GM12872 (cell line): ENCODE measurements around the gene C3orf22.

Experiments used
- TF ChIP-seq, protein P1 (sequence below): IDR thresholded peaks from 3 replicates; pipeline ENCODE4 v1.5.1; 2011; ENCODE audit warnings: low read depth, mild to moderate bottlenecking, low read length, moderate library complexity; ENCODE audit not compliant: insufficient read depth

The C3orf22 gene

GRCh38 chr3:126558336-126559071 is at the start of gene C3orf22:
TSS of gene C3orf22 (minus strand) at chr3:126558932. CDS start at chr3:126553390, 5,542 bp downstream.
- TF ChIP-seq, protein P1, sequence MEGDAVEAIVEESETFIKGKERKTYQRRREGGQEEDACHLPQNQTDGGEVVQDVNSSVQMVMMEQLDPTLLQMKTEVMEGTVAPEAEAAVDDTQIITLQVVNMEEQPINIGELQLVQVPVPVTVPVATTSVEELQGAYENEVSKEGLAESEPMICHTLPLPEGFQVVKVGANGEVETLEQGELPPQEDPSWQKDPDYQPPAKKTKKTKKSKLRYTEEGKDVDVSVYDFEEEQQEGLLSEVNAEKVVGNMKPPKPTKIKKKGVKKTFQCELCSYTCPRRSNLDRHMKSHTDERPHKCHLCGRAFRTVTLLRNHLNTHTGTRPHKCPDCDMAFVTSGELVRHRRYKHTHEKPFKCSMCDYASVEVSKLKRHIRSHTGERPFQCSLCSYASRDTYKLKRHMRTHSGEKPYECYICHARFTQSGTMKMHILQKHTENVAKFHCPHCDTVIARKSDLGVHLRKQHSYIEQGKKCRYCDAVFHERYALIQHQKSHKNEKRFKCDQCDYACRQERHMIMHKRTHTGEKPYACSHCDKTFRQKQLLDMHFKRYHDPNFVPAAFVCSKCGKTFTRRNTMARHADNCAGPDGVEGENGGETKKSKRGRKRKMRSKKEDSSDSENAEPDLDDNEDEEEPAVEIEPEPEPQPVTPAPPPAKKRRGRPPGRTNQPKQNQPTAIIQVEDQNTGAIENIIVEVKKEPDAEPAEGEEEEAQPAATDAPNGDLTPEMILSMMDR: no peak

DNA sequence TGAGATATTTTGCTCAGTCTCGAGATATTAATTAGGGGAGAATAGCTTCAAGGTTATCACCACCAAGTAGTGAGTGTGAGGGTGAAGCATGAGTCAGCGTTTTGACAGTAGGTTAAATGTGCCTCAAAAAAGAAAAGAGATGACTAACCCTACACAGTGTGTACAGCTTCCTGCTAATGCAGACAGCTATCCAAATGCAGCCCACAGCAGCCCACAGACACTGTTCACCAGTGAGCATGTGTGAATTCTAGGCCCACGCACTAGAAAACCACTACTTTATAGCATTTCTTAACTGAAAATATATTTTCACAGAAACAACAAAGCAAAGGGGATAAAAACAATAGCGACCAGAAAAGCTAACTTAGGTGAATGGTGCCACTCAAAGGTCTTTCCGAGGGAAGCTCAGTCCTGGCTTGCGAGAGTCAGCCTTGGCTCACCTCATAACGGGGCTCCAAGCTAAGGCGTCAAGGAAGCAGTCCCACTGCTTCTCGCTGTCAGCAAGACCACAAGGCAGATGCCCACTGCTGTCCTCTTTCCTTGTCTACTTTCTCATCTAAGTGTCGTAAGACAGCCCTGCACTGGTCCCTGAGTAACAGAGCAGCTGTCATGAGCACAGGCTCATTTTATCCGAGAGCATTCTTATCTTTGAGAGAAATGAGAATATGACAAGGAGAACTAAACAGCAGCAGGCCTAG is 48.6 kb upstream of the C3orf22 start:
- TF ChIP-seq, protein P1: no peak

- TF ChIP-seq, protein P1: no peak
Measured at GRCh38 chr3:126606001-126606400, 47.3 kb upstream of the C3orf22 start.

GRCh38 chr3:126604691-126605090 is 46.0 kb upstream of the C3orf22 start:
- TF ChIP-seq, protein P1: no peak

DNA sequence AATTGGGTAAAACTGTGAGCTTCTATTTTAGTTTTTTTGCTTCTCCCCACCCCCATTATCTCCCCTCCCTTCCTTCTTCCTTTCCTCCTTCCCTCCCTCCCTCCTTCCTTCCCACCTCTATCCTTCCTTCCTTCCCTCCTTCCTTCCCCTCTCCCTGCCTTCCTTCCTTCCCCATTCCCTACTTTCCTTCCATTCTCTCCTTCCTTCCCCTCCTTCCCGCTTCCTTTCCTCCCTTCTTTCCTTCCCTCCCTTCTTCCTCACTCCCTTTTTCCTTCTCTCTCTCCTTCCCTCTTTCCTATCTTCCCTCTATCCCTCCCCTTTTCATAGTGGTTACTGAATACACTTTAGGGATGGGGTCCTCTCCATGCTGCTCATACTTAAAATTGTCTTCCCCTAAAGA is 40.4 kb upstream of the C3orf22 start:
- TF ChIP-seq, protein P1: no peak

- TF ChIP-seq, protein P1: no peak
Measured at GRCh38 chr3:126582311-126582710, 23.6 kb upstream of the C3orf22 start.

GRCh38 chr3:126581569-126581968 is 22.8 kb upstream of the C3orf22 start:
- TF ChIP-seq, protein P1: no peak
